GM21423 (cell line): ENCODE results near the gene MCM9.
A peak's percentile ranks its signal among the peaks of the same experiment; 100 is the strongest.

Experiments used
- ATAC-seq: cut with Tn5 transposase; IDR thresholded peaks from one replicate; pipeline ENCODE4 v1.9.1; 2021; ENCODE audit warnings: mild to moderate bottlenecking, moderate library complexity; ENCODE audit not compliant: unreplicated experiment

Gene MCM9

GRCh38 chr6:118933855-118934460 lies 1.0 kb downstream of the MCM9 start:
- no peak for ATAC-seq

- no peak for ATAC-seq
These were observed 2.5 kb downstream of the MCM9 start for GRCh38 chr6:118932421-118932820.

GRCh38 chr6:118931436-118931835 lies 3.5 kb downstream of the MCM9 start:
- ATAC-seq = no peak

GRCh38 chr6:118930680-118931079 lies 4.3 kb downstream of the MCM9 start:
- ATAC-seq = no peak

- ATAC-seq = no peak
These were observed 11.9 kb downstream of the MCM9 start for GRCh38 chr6:118923035-118923434.

- no peak for ATAC-seq
These were observed 13.9 kb downstream of the MCM9 start for GRCh38 chr6:118921084-118921483.

- no peak for ATAC-seq
These were observed 16.6 kb downstream of the MCM9 start for GRCh38 chr6:118918329-118918725.

GRCh38 chr6:118917546-118918328 lies 17.2 kb downstream of the MCM9 start:
- no peak for ATAC-seq

GRCh38 chr6:118914598-118914997 lies 20.4 kb downstream of the MCM9 start:
- no peak for ATAC-seq

- ATAC-seq = no peak
These were observed 21.8 kb downstream of the MCM9 start for GRCh38 chr6:118913161-118913560.

- ATAC-seq = no peak
These were observed 22.3 kb downstream of the MCM9 start for GRCh38 chr6:118912646-118913045.

GRCh38 chr6:118908441-118908840 lies 26.5 kb downstream of the MCM9 start:
- no peak for ATAC-seq

- no peak for ATAC-seq
These were observed 29.1 kb downstream of the MCM9 start for GRCh38 chr6:118905851-118906250.

- ATAC-seq = no peak
These were observed 29.9 kb downstream of the MCM9 start for GRCh38 chr6:118905084-118905483.

- no peak for ATAC-seq
These were observed 31.3 kb downstream of the MCM9 start for GRCh38 chr6:118903691-118904090.

- no peak for ATAC-seq
These were observed 31.8 kb downstream of the MCM9 start for GRCh38 chr6:118903138-118903537.

- no peak for ATAC-seq
These were observed 32.2 kb downstream of the MCM9 start for GRCh38 chr6:118902726-118903125.

GRCh38 chr6:118899948-118900347 lies 35.0 kb downstream of the MCM9 start:
- no peak for ATAC-seq

- no peak for ATAC-seq
These were observed 37.6 kb downstream of the MCM9 start for GRCh38 chr6:118897386-118897785.

- ATAC-seq = peak; percentile 12
These were observed 38.4 kb downstream of the MCM9 start for GRCh38 chr6:118896339-118897136.

- ATAC-seq = no peak
These were observed 39.1 kb downstream of the MCM9 start for GRCh38 chr6:118895859-118896258.

- ATAC-seq = no peak
These were observed 39.7 kb downstream of the MCM9 start for GRCh38 chr6:118895261-118895560.
